Body of pancreas (tissue), 4 donors: Measurements from ENCODE around the gene JPT1. TPM values are rescaled to one million over a fixed set of nuclear protein-coding genes. Genes with fewer than 3 reads are reported as not detected.
A peak's percentile ranks its signal among the peaks of the same experiment; 100 is the strongest.

ENCODE experiments used
- ATAC-seq: fragments of 150-250 bp; one replicate; pipeline ENCODE4 v1.9.1; 2016
- DNase-seq, 4 donors: peaks; one replicate each; pipeline ENCODE4 v3.0.0-alpha.2; 2019
- H3K27ac ChIP-seq, 4 donors: fragments of 200-600 bp; sonication (generic); 1 replicate in 3 of 4; 2 replicates in 1 of 4; pipeline versions ENCODE4 v1.5.1 to v1.6.1; 2016 to 2019; ENCODE audit warnings: mild to moderate bottlenecking in 1 of 4, mixed read lengths in 1 of 4, moderate library complexity in 1 of 4
- H3K27me3 ChIP-seq, 2 donors: fragments of 200-600 bp; sonication (generic); one replicate each; pipeline ENCODE4 v1.6.0; 2016; ENCODE audit warnings: mild to moderate bottlenecking in 1 of 2
- H3K36me3 ChIP-seq, 2 donors: fragments of 200-600 bp; sonication (generic); replicated peaks in 1 of 2; 2 replicates each; pipeline ENCODE4 v1.5.1; 2016; ENCODE audit warnings: low read depth in 2 of 2; ENCODE audit not compliant: insufficient read depth in 1 of 2
- H3K4me1 ChIP-seq: fragments of 200-600 bp; sonication (generic); one replicate; pipeline ENCODE4 v1.6.0; 2016
- H3K4me3 ChIP-seq, 2 donors: fragments of 200-600 bp; sonication (generic); 1 replicate in 1 of 2; 2 replicates in 1 of 2; pipeline ENCODE4 v1.5.1; 2016 to 2019
- H3K9me3 ChIP-seq, 3 donors: fragments of 200-600 bp; sonication (generic); 1 replicate in 2 of 3; 2 replicates in 1 of 3; pipeline ENCODE4 v1.5.1; 2016
- POLR2A ChIP-seq, 3 donors: fragments of 450-650 bp; IDR thresholded peaks; one replicate each; pipeline ENCODE4 v1.6.1; 2016; ENCODE audit warnings: antibody characterized with exemption in 3 of 3, mild to moderate bottlenecking in 2 of 3
- WGBS, 2 donors: methylation state at CpG; one replicate each; pipeline ENCODE4 v1.1.5; 2017; 5-methylcytosine and 5-hydroxymethylcytosine counted together
- intact Hi-C: fragments of 100-400 bp; cut with DNase I; formaldehyde crosslinking; loops from one replicate; pipeline ENCODE4 v1.15.1; 2023
- total RNA-seq, 2 donors: library from RNA; depleted of rRNA; stranded (reverse); fragments of >200 nt; gene quantifications; one replicate each; pipeline ENCODE4 v1.1.0, GENCODE V29; 2016
- TF ChIP-seq, protein P1 (sequence below), 7 experiments: fragments of 450-650 bp in 4 of 7; fragments of 200-600 bp in 3 of 7; sonication (generic) in 3 of 7; IDR thresholded peaks; one replicate each; pipeline ENCODE4 v1.5.1; 2016 to 2019; ENCODE audit warnings: antibody characterized with exemption in 7 of 7

Gene JPT1
- total RNA-seq, 2 donors from 2014 or later, result 17.4 to 42.5 TPM

DNA sequence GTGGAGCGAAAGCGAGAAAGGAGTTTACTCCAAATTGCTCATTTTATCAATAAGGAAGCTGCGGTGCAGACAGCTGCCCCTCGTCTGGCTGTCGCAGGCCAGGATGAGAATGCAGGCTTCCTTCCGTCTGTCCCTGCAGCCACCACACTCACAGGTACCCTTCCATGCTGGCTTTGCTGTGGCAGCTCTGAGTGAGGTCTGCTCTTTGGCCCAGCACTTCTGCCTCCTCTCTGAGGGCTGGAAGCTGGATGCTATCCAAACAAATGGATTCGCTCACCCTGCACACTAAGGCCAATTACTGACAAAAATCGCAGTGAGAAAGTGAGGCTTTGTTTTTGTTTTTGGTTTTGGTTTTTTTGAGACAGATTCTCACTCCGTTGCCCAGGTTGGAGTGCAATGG lies 37.6 kb downstream of the JPT1 start:
- no peak overlapping the region for H3K27ac ChIP-seq
- intact Hi-C loops, result loop anchor here (10.0 kb wide), 1 partner anchor 88 kb away; the partner anchor contains the start of gene NUP85

DNA sequence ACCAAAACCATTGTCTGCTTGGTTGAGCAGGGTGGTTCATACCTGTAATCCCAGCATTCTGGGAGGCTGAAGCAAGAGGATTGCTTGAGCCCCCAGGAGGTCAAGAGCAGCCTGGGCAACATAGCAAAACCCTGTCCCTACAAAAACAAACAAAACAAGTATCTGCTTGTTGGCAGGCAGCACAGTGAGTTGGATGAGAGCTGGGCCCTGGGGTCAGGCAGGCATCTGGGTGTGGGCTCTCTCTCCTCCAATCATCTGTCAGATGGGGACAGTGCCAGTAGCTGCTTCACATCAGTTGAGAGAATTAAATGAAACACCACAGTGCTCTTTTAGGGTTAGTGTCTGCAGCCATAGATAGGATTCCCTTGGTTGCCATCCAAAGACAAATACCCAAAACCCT lies 38.8 kb downstream of the JPT1 start:
- no peak overlapping the region for H3K27ac ChIP-seq
- TF ChIP-seq POLR2A (IDR thresholded peaks at IDR 0.05), result no peak
- TF ChIP-seq, protein P1, sequence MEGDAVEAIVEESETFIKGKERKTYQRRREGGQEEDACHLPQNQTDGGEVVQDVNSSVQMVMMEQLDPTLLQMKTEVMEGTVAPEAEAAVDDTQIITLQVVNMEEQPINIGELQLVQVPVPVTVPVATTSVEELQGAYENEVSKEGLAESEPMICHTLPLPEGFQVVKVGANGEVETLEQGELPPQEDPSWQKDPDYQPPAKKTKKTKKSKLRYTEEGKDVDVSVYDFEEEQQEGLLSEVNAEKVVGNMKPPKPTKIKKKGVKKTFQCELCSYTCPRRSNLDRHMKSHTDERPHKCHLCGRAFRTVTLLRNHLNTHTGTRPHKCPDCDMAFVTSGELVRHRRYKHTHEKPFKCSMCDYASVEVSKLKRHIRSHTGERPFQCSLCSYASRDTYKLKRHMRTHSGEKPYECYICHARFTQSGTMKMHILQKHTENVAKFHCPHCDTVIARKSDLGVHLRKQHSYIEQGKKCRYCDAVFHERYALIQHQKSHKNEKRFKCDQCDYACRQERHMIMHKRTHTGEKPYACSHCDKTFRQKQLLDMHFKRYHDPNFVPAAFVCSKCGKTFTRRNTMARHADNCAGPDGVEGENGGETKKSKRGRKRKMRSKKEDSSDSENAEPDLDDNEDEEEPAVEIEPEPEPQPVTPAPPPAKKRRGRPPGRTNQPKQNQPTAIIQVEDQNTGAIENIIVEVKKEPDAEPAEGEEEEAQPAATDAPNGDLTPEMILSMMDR (IDR thresholded peaks at IDR 0.05), result no peak
- no peaks in the 10 kb centered on the region for H3K9me3 ChIP-seq
- DNase-seq, result no peak
- H3K27me3 ChIP-seq, result no peaks in the 10 kb centered on the region
- H3K4me3 ChIP-seq, result no peak overlapping the region
- intact Hi-C loops, result loop anchor here (10.0 kb wide), 1 partner anchor 89 kb away; the partner anchor contains the start of gene NUP85
- ATAC-seq, result no peak
- H3K36me3 ChIP-seq, result no peaks in the 10 kb centered on the region
- H3K4me1 ChIP-seq, result peaks cover 21% of the 10 kb centered on the region

More for the DNA sequence above, 37.6 kb downstream of the JPT1 start:
- H3K4me1 ChIP-seq, result peaks cover 13% of the 10 kb centered on the region
- no peaks in the 10 kb centered on the region for H3K36me3 ChIP-seq
- no peak overlapping the region for H3K4me3 ChIP-seq
- H3K9me3 ChIP-seq, result no peaks in the 10 kb centered on the region
- TF ChIP-seq, protein P1 (IDR thresholded peaks at IDR 0.05), result no peak
- TF ChIP-seq POLR2A (IDR thresholded peaks at IDR 0.05), result no peak
- H3K27me3 ChIP-seq, result no peaks in the 10 kb centered on the region
- no peak for DNase-seq
- 85 to 90% methylated on average over 8 to 9 of the region's 9 CpGs for WGBS, 2 donors
- no peak for ATAC-seq

DNA sequence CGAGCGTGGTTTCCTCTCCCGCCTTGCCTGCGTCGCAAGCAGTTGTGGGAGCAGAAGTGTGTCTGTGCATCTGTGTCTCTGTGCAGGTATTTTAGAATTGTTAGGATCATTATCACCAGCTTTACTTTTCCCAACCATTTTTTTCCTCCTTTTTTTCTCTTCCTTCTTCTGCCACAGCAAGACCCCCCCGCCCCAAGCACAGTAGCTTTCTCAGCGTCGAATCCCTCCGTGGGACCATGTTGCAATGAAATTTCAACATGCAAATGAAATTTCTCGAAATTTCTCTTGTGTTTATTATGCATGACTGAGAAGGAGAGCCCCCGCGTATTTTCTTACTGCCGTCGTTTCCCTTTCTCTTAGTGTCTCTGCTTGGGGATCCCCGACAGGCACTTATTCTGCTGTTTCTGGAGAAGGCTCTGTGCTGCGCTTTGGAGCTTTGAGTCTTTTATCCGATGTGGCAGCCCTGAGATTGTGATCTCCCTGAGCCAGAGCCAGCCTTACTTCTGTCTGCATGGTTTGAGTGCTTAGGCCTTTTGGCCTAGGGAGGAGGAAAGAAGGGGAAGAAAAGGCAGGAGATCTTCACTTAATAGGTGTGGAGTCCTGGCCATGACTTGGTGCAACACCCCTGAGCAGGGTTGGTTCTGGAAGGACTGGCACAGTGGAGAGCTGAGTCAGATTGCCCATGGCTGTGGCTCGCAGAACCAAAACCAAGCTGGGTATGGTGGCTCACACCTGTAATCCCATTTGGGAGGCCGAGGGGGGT lies 39.6 kb downstream of the JPT1 start:
- peak overlapping the region; percentile 41 to 83 (median 68) for H3K27ac ChIP-seq
- TF ChIP-seq, protein P1 (IDR thresholded peaks at IDR 0.05), result no peak
- TF ChIP-seq POLR2A (IDR thresholded peaks at IDR 0.05), result no peak
- WGBS, 2 donors, result 35 to 37% methylated on average over 19 of the region's 19 CpGs
- H3K4me1 ChIP-seq, result peaks cover 25% of the 10 kb centered on the region
- DNase-seq (no peak), ATAC-seq (no peak)
- intact Hi-C loops, result loop anchor here (10.0 kb wide), 1 partner anchor 90 kb away; the partner anchor contains the start of gene NUP85
- no peaks in the 10 kb centered on the region for H3K36me3 ChIP-seq
- no peaks in the 10 kb centered on the region for H3K27me3 ChIP-seq
- H3K9me3 ChIP-seq, result no peaks in the 10 kb centered on the region
- no peak overlapping the region for H3K4me3 ChIP-seq

DNA sequence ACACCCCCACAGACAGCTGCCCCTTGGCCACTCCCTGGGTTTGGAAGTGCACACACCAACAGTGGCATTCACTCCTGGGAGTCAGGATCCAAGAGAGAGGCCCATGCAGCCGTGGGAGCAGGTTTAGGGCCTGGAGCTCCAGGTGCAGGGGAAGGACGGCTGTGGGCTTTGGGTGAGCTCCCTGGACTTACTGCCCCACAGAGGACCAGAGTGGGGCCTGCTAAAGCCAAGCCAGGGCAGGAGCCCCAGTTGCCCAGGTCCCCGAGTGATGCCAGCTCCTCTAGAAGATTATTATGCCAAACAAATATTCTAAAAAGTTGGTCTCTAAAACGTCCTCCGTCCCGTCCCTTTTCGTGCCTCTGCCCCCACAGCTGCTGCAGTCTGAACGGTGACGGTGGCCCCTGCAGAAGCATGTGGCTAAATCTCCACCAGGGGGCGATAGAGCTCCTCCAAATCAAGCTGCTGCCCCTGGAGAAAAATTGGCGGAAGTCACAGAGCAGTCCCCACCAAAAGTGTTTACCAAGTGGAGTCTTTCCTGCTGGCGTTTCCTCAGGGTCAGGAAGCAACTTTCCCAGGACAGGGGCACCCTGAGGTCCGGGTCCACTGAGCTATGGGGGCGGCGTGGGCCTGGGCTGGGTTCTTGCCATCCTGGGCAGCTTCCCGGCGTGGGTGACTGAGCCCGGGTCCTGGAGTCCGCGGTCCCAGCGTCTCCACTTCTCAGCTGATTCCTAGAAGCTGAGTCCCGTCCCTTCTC lies 40.3 kb downstream of the JPT1 start:
- peak in 2 of 3 donors; percentile 8 to 39 for TF ChIP-seq POLR2A (IDR thresholded peaks at IDR 0.05)
- TF ChIP-seq, protein P1 (IDR thresholded peaks at IDR 0.05), result peak; percentile 96 to 98 (median 97)
- intact Hi-C loops, result loop anchor here (10.0 kb wide), 1 partner anchor 91 kb away; the partner anchor contains the start of gene NUP85

More for the DNA sequence above, 40.3 kb downstream of the JPT1 start:
- Histone ChIP-seq H3K4me1 (peaks cover 30% of the 10 kb centered on the region), H3K4me3 (no peak overlapping the region), H3K36me3 (no peaks in the 10 kb centered on the region), H3K9me3 (no peaks in the 10 kb centered on the region), H3K27me3 (no peaks in the 10 kb centered on the region), H3K27ac (peak overlapping the region; percentile 41 to 83 (median 68))
- DNase-seq, result peak; percentile 93 to 94 (median 94)
- WGBS, 2 donors, result 0 to 1% methylated on average over 12 to 20 of the region's 22 CpGs
- peak; percentile 85 for ATAC-seq
